ENCODE results near the gene PACS2. TPM values are rescaled to one million over a fixed set of nuclear protein-coding genes. Genes with fewer than 3 reads are reported as not detected.

Gene PACS2
- total RNA-seq, 1 donor from 2014 or later = 64.0 TPM

- peaks cover 45% of the 10 kb centered on the region for H3K36me3 ChIP-seq
- no peaks in the 10 kb centered on the region for H3K27me3 ChIP-seq (ENCODE audit: low read depth)
- no peaks in the 10 kb centered on the region for H3K9me3 ChIP-seq (replicated peaks)
- peak overlapping the region; percentile 55 for H3K27ac ChIP-seq (replicated peaks)
- TF ChIP-seq CTCF (IDR thresholded peaks at IDR 0.05; ENCODE audit: borderline replicate concordance) = no peak
- intact Hi-C loops (cut with micrococcal nuclease) = no loop called here
- no peaks in the 10 kb centered on the region for H3K4me1 ChIP-seq
- no peak overlapping the region for H3K4me3 ChIP-seq
- DNase-seq = no peak
These were observed 73.8 kb downstream of the PACS2 start for GRCh38 chr14:105388110-105388951.

DNA sequence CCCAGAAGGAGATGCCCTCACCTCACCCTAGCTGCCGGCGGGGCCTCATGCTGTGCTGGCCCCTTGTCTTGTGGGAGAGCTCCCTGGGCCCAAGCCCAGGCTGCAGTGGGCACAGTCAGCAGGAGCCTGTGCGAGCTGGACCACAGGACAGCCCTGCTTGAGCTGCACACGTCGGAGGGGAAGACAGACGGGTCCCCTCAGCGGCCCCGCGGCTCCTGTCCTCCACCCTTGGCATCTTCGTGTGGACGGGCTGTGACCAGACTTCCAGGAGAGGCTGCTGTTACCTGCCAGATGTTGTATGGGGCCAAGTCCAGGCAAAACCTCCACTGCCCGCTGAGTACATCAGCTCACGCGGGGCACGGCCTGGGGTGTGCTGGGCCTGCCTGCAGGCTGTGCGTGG is 74.4 kb downstream of the PACS2 start:
- H3K9me3 ChIP-seq (replicated peaks) = no peaks in the 10 kb centered on the region
- no peaks in the 10 kb centered on the region for H3K27me3 ChIP-seq (ENCODE audit: low read depth)
- H3K27ac ChIP-seq (replicated peaks) = peak overlapping the region; percentile 55
- intact Hi-C loops (cut with micrococcal nuclease) = no loop called here
- H3K4me1 ChIP-seq = no peaks in the 10 kb centered on the region
- no peak overlapping the region for H3K4me3 ChIP-seq
- TF ChIP-seq CTCF (IDR thresholded peaks at IDR 0.05; ENCODE audit: borderline replicate concordance) = no peak
- no peak for DNase-seq
- peaks cover 38% of the 10 kb centered on the region for H3K36me3 ChIP-seq

DNA sequence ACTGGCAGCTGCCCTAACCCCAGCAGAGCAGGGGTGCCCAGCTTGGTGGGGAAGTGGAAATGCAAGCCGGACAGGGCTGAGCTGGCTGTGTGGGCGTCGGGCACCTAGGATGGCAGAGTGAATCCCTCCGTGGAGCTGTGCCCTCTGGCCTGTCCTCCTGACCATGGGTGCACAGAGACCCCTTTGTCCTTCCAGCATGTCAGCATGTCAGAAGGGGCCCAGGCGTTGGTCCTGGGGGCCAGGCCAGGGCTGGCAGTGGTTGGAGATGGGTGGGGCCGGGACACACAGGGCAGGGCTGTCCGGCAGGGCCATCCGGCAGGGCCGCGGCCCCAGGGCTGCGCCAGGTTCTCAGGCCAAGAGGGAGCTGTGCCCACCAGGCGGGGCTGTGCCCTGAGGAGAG is 75.0 kb downstream of the PACS2 start:
- no peak for TF ChIP-seq CTCF (IDR thresholded peaks at IDR 0.05; ENCODE audit: borderline replicate concordance)
- no peak overlapping the region for H3K4me3 ChIP-seq
- no peaks in the 10 kb centered on the region for H3K9me3 ChIP-seq (replicated peaks)
- no peak for DNase-seq
- intact Hi-C loops (cut with micrococcal nuclease) = no loop called here
- peaks cover 37% of the 10 kb centered on the region for H3K36me3 ChIP-seq
- no peaks in the 10 kb centered on the region for H3K4me1 ChIP-seq
- peak overlapping the region; percentile 55 for H3K27ac ChIP-seq (replicated peaks)
- no peaks in the 10 kb centered on the region for H3K27me3 ChIP-seq (ENCODE audit: low read depth)

DNA sequence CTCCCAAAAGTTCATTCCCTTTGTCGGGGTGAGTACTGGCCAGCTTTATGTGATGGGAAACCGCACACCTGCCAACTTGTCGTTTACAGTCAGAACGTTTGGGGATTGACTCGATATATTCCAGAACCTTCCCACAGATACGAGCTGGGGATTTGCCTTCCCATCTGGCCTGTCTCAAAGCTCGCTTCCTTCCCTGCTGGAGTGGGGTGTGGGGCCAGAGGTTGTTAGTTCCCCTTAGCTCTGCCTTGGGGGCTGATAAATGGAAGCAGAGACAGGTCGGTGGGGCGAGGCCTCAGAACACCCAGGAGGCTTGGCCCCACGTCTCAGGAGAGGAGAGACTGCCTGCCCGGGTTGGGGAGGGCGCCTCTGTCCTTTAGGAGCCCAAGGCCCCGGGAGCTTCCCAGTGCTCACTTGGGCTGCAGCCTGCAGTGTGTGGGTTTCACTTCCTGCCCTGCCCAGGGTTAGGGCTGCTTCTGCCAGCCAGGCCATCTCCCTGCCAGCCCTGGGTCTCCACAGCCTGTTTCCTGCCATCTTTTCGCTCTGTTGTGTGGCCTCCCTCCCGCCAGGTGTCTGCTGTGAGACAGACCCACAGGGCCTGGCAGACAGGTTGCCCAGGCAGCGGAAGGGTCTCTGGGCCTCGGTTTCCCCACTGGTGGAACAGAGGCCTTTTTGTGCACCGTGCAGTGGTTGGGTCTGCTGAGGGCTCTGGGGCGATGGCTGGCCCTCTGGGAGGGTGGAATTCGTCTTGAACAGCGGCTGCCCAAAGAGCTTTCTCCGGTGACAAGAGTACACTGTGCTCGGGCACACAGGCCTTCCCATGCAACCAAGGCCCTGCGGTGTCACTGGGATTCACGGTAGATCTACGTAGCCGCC is 75.7 kb downstream of the PACS2 start:
- no peak for TF ChIP-seq CTCF (IDR thresholded peaks at IDR 0.05; ENCODE audit: borderline replicate concordance)
- peak overlapping the region; percentile 55 for H3K27ac ChIP-seq (replicated peaks)
- DNase-seq = no peak
- H3K27me3 ChIP-seq (ENCODE audit: low read depth) = no peaks in the 10 kb centered on the region
- H3K4me3 ChIP-seq = no peak overlapping the region
- no peaks in the 10 kb centered on the region for H3K9me3 ChIP-seq (replicated peaks)
- intact Hi-C loops (cut with micrococcal nuclease) = no loop called here
- peaks cover 35% of the 10 kb centered on the region for H3K36me3 ChIP-seq
- no peaks in the 10 kb centered on the region for H3K4me1 ChIP-seq

GRCh38 chr14:105390849-105391500 is 76.4 kb downstream of the PACS2 start:
- peak overlapping the region; percentile 55 for H3K27ac ChIP-seq (replicated peaks)
- no peak for TF ChIP-seq CTCF (IDR thresholded peaks at IDR 0.05; ENCODE audit: borderline replicate concordance)
- no peaks in the 10 kb centered on the region for H3K9me3 ChIP-seq (replicated peaks)
- no peak overlapping the region for H3K4me3 ChIP-seq
- intact Hi-C loops (cut with micrococcal nuclease) = no loop called here
- no peaks in the 10 kb centered on the region for H3K27me3 ChIP-seq (ENCODE audit: low read depth)
- DNase-seq = no peak
- H3K36me3 ChIP-seq = peaks cover 29% of the 10 kb centered on the region
- H3K4me1 ChIP-seq = no peaks in the 10 kb centered on the region
